G401 (cell line): ENCODE measurements around the gene FAM200B. TPM values are rescaled to one million over a fixed set of nuclear protein-coding genes. Genes with fewer than 3 reads are reported as not detected.
"Not testable (repeated sequence)": the region's sequence is repeated elsewhere in the genome, so short reads cannot be mapped to it uniquely, and the experiment has no call there.

Experiments used
- DNase-seq: peaks from one replicate; pipeline ENCODE4 v3.0.0-alpha.2; 2015; ENCODE audit warnings: low spot score
- in situ Hi-C: cut with HindIII; loops from 2 replicates; pipeline ENCODE4 v1.10.0; 2016; ENCODE audit warnings: low sequenced_read_pairs, mixed read lengths
- total RNA-seq: library from RNA; depleted of rRNA; stranded (reverse); fragments of >200 nt; shearing (Covaris generic); gene quantifications from 2 replicates; pipeline ENCODE4 v1.2.3, GENCODE V29; 2014; rRNA removed

FAM200B gene
- total RNA-seq, 1 experiment from 2014 or later: 27.6 TPM

DNA sequence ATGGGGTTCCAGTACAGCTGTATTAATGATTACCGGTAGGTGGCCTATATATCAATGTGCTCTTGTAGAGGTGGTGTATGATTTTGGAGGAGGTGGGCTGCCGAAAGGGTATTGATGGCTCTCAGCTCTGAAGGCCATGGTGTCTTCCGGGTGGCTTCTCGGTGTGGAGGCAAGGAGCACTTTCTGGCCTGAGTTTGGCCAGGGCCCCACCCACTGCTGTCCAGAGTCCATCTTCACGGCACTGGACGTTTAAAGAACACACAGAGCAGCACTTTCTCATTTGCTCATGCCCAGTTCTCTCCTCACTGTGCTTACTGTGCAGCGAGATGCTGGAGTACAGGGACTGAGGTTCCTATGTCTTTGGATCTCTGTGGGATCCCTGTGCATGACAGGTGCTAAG, 37.3 kb downstream of the FAM200B start:
- DNase-seq: no peak
- in situ Hi-C loops: no loop called here

DNA sequence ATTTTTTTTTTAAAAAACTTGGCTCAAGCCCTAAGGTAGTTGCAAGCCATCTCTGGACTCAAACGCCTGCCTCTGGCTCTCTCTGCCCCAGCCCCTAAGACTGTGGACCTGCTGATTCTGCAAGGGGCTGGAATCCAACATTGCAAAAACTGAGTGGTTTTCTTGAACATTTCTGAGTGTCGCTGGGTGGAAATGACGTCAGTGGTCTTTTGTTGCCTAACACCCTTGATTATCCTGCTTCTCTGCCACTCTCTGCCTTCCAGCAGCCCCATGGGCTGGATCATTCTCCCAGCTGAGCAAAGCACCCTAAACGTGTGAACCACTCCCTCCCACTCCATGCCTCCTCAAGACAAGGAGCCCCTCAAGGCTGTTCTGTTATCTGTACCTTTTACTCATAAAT, 37.9 kb downstream of the FAM200B start:
- in situ Hi-C loops: no loop called here

DNA sequence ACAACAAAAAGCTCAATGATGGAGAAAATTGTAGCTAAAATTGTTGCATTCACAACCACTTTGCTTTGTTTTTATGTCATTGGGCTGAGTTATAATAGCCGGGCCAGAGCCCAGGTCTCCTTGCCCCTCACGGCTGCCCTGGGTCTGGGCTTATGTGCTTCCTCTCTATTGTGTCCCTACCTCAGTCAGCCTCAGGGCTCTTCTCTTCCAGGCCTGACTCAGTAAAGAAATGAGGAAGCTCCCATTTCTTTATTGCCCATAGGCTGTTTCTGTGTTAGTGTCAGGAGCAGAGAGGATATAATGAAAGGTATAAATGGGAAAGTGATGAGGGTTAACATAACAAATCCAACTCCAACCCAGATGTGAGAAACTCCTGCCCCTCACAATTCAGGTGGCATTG, 39.2 kb downstream of the FAM200B start:
- no peak for DNase-seq
- in situ Hi-C loops: no loop called here

More for the DNA sequence above, 37.9 kb downstream of the FAM200B start:
- DNase-seq: no peak

DNA sequence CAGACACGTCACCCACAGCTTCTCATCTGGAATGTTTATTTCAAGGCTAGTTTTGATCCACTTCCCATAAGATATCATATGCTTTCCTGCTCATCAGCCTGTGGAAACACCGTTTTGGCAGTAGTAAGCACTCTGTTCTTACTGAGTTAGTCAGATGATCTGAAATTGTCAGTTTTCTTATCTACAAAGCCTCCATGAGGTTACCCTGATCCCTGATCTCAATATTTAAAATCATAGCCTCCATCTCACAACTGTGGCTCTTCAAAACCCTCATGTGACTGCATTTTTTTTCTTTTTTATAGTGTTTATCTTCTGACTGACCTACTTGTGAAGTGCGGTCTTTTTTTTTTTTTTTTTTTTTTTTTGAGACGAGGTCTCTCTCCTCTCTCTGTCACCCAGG, 44.0 kb downstream of the FAM200B start:
- in situ Hi-C loops: no loop called here
- DNase-seq: no peak

DNA sequence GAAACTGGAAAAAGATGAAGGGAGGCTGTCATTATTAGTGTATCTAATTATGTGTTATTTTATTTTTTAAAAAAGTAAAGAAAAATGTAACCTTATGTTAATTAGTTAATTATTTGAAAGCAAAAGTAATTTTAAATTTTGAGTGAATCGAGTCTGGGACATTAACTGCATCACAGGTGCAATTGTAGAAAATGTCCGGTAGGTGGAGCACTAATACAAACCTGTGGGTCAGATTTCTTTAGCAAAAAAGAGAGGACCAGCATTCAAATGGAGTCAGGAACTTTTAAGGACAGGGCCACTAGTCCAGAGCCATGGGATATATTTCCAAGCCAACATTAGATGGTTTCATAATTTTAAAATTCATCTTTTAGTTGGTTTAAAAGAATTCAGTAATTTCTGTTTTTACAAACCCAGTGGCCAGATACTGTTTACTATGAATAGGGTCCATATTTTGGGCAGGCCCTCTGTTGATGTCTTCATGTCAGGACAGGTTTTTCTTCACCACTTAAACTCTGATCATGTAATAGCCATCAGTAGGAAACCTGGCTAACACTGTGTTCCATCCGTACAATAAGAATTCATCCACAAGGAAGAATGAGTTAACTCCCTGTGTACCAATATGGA, 48.4 kb downstream of the FAM200B start:
- peak; percentile 57 for DNase-seq
- in situ Hi-C loops: no loop called here

DNA sequence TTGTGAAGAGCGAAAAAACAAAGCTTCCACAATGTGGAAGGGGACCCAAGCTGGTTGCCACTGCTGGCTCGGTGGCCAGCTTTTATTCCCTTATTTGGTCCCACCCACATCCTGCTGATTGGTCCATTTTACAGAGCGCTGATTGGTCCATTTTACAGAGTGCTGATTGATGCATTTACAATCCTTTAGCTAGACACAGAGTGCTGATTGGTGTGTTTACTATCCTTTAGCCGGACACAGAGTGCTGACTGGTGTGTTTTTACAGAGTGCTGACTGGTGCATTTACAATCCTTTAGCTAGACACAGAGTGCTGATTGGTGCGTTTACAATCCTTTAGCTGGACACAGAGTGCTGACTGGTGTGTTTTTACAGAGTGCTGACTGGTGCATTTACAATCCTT, 51.4 kb downstream of the FAM200B start:
- DNase-seq, in situ Hi-C loops: not testable (repeated sequence)

DNA sequence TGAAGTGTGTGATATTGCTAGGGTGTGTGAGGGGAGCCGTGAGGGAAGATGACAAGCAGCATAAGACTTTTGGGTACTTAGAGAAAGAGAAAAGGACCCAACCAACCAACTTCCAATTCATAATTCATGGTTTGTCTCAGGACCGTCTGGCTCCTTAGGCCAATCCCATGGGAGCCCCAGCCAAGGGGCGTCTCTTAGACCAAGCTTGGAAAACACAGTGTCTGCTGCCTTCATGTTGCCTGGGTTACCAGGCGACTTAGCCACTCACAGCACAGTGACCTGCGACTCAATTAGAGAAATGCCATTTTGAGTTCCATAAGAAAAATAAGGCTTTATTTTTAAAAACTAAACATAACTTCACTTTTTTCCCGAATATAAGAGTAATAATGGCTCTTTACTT, 53.9 kb downstream of the FAM200B start:
- in situ Hi-C loops: no loop called here
- DNase-seq: no peak

DNA sequence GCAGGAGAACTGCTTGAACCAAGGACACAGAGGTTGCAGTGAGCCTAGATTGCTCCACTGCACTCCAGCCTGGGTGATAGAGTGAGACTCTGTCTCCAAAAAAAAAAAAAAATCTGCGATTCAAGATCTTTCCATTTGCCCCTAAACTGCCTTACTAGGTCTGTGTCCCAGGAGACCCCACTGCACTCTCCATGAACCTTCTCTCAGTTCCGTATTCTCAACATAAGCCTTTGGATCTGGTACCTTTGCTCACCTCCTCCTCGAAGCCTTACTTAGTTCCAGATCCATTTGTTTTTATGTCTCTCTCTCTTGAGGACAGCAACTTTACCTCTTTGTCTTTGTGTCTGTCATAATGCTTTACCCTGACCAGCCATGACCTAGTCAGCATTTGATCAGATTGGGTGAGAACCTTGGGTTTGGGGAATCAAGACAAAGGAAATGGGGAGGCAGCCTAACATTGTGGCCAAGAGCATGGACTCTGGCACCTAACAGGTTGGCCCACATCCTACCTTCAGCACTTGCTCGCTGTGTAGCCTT, 55.0 kb downstream of the FAM200B start:
- in situ Hi-C loops: no loop called here

DNA sequence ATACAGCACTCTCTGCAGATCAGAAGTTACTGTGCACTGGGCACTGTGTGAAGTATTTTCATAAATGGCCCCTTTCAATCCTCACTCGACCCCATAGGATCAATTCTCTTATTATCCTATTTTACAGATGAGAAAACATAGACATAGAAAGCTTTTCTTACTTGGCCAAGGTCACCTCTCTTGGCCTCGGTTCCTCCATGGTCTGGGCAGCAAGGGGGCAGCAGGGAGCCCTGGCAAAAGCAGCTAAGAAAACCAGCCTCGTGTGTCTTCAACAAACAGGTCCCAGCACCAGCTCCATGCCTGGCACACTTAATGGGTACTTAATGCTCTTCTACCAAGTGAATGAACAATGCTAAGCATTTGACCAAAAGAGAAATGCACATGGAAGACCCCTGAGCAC, 55.6 kb downstream of the FAM200B start:
- DNase-seq: no peak
- in situ Hi-C loops: no loop called here

More for the DNA sequence above, 55.0 kb downstream of the FAM200B start:
- no peak for DNase-seq

DNA sequence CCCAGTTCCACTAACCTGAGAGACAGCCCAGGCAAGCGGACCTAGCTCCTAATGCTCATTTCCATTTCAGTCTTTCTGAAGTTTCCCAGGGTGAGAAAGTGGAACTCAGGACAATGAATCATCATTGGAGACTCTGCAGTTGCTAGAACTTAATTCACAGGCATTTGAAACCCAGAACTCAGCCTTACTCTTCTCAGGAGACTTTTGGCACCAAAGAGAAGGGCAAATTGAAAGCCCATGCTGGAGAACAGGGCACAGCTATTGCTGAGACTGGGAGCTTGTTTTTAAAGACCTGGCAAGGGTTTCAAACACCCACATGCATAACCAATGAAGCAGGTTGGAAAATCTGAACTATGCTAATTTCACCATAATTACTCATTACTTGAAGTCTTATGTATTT, 57.2 kb downstream of the FAM200B start:
- DNase-seq: peak; percentile 8
- in situ Hi-C loops: no loop called here

Other genes starting within 250 kb of the FAM200B start
- 7.6 and 24.7 TPM in 2 replicates for gene CC2D2A, start 211.9 kb upstream of the FAM200B start, total RNA-seq
- gene FBXL5, start 26.5 kb upstream of the FAM200B start, total RNA-seq: 38.9 and 43.1 TPM in 2 replicates
- gene BST1, start 21.2 kb downstream of the FAM200B start, total RNA-seq: 0.80 TPM in 1 of 2 replicates, not detected in the other
- gene CD38, start 96.5 kb downstream of the FAM200B start, total RNA-seq: not detected in 2 replicates